SHP77 treated with DMSO at 0.1 percent for 48 hours (cell line): Measurements from ENCODE around the gene MED29.

Experiments
- DNase-seq: peaks from one replicate; lab custom pipeline; 2025; lab: John Stamatoyannopoulos, UW

Gene MED29

GRCh38 chr19:39398297-39398864 is 7.2 kb downstream of the MED29 start:
- DNase-seq: no peak

- no peak for DNase-seq
Measured at GRCh38 chr19:39399668-39400050, 8.5 kb downstream of the MED29 start.

DNA sequence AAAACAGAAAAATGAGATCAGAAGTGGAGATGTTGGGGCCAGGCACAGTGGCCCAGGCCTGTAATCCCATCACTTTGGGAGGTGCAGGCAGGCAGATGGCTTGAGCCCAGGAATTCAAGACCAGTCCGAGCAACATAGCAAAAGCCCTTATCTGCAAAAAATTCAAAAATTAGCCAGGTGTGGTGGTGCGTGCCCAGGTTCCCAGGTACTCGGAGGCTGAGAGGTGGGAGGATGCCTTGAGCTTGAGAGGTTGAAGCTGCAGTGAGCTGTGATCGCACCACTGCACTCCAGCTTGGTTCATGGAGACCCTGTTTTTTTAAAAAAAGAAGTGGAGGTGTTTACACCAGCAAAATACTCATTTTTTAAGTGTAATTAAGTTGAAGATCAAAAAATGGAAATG is 8.9 kb downstream of the MED29 start:
- DNase-seq: no peak

DNA sequence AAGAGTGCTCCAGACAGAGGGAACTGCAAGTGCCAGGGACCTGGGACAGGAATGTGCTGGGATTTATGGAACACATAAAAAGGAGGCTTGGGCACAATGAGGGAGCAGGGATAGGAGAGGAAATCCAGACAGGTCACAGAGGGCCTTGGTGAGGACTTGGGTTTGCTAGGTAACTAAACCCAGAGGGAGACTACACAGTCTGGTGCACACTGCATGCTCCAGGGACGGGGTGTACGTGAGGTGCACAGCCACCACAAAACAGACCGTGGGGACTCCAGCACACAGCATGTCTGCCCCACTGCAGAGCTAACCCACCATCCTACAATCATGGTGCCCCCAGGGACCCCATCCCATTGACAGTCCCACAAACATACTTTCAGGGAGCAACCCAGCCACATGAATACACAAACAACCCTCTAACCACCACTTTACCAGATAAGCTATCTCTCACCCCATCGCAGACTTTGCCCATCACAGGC is 9.9 kb downstream of the MED29 start:
- DNase-seq: no peak

DNA sequence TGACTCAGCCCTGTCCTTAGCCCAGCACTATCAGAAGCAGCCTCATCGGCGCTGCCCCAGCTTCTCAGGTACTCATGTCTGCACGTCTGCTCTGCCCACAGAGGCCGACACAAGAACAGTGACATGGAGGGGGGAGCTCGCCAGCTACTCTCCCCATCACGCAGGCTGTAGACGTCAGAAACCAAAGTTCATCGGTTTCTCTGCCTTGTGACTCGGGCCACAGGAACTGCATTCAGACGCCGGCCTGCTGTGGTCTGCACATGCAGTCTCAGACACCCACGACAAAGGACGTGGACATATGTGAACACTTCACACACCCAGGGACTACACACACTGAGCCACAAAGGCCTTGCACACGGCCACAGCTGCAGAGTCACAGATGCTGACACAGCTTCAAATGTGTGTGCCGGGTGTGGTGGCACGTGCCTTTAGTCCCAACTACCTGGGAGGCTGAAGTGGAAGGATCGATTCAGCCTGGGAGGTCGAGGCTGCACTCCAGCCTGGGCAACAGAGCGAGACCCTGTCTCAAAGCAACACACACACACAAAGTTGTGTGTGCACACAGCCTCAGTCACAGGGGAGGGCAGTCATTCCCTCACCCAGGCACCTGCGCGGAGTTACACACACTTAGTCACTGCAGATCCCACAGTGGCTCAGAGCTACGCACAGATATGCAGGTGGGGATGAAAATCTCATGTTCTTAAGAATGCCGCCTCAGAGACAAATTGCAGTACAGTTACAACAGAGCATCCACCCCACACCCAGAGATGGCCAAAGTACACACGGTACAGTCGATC is 10.6 kb downstream of the MED29 start:
- no peak for DNase-seq

GRCh38 chr19:39402346-39403300 is 11.4 kb downstream of the MED29 start:
- peak; percentile 73 for DNase-seq

GRCh38 chr19:39403331-39404312 is 12.4 kb downstream of the MED29 start:
- DNase-seq: peak; percentile 60

DNA sequence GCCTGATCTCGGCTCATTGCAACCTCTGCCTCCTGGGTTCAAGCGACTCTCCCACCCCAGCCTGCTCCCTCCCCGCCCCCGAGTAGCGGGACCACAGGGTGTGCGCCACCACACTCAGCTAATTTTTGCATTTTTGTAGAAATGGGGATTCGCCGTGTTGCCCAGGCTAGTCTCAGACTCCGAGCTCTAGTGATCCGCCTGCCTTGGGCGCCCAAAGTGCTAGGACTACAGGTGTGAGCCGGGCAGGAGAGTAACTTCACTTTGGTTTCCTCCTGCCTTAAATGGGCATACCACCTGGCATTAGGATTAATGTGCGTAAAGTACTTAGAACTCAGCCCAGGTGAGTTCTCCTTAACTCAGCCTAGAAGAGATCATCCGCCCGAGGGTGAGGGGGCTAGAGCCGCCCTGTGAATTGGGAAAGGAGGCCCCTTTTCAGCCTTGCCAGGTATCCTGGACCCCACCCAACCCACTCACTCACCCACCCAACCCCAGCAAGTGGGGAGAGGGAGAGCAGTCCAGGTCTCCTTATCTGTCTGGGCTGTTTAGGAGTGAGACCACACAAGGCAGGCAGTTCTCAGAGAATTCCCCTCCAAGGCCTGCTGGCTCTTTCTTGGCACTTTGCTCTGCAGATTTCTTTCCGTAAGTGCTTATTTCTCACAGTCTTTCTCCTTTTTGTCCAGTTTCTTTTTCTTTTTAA is 14.2 kb downstream of the MED29 start:
- DNase-seq: no peak

DNA sequence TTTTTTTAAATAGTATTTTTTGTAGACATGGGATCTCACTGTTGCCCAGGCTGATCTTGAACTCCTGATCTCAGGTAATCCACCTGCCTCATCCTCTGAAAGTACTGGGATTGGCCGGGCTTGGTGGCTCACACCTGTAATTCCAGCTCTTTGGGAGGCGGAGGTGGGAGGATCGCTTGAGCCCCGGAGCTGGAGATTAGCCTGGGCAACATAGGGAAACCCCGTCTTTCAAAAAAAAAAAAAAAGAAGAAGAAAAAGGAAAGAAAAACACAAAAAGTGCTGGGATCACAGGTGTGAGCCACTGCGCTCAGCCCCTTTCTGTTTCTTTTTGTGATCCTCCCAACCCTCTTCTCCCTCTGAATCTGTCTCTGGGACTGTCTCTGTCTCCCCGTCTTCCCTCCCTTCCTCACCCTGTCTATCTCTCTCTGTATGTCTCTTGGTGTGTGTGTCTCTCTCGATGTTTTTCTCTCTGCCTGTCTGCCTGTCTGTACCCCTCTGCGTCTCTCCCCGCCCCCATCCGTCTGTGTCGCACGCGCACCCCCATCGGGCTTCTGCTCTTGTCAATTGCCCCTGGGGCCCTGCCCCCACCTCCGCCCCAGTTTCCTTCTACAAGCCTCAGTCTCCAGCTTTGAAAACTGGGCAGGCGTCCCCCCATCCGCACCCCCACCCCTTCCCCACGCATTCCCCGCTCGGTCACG is 14.9 kb downstream of the MED29 start:
- peak; percentile 67 for DNase-seq

- DNase-seq: peak; percentile 67
Measured at GRCh38 chr19:39406656-39407409, 15.7 kb downstream of the MED29 start, which contains the start of gene ZFP36. Gene ZFP36, plus strand, starts transcription at chr19:39406847. Its CDS starts 58 bp downstream, at chr19:39406905.

GRCh38 chr19:39407410-39407659 is 16.2 kb downstream of the MED29 start:
- no peak for DNase-seq

DNA sequence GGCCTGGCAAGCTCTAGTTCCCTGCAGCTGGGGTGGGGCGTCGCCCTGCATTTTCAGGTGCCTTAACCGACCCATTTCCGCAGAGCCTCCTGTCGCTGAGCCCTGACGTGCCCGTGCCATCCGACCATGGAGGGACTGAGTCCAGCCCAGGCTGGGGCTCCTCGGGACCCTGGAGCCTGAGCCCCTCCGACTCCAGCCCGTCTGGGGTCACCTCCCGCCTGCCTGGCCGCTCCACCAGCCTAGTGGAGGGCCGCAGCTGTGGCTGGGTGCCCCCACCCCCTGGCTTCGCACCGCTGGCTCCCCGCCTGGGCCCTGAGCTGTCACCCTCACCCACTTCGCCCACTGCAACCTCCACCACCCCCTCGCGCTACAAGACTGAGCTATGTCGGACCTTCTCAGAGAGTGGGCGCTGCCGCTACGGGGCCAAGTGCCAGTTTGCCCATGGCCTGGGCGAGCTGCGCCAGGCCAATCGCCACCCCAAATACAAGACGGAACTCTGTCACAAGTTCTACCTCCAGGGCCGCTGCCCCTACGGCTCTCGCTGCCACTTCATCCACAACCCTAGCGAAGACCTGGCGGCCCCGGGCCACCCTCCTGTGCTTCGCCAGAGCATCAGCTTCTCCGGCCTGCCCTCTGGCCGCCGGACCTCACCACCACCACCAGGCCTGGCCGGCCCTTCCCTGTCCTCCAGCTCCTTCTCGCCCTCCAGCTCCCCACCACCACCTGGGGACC is 16.6 kb downstream of the MED29 start:
- DNase-seq: no peak

DNA sequence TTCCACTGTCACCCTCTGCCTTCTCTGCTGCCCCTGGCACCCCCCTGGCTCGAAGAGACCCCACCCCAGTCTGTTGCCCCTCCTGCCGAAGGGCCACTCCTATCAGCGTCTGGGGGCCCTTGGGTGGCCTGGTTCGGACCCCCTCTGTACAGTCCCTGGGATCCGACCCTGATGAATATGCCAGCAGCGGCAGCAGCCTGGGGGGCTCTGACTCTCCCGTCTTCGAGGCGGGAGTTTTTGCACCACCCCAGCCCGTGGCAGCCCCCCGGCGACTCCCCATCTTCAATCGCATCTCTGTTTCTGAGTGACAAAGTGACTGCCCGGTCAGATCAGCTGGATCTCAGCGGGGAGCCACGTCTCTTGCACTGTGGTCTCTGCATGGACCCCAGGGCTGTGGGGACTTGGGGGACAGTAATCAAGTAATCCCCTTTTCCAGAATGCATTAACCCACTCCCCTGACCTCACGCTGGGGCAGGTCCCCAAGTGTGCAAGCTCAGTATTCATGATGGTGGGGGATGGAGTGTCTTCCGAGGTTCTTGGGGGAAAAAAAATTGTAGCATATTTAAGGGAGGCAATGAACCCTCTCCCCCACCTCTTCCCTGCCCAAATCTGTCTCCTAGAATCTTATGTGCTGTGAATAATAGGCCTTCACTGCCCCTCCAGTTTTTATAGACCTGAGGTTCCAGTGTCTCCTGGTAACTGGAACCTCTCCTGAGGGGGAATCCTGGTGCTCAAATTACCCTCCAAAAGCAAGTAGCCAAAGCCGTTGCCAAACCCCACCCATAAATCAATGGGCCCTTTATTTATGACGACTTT is 17.4 kb downstream of the MED29 start:
- DNase-seq: no peak

DNA sequence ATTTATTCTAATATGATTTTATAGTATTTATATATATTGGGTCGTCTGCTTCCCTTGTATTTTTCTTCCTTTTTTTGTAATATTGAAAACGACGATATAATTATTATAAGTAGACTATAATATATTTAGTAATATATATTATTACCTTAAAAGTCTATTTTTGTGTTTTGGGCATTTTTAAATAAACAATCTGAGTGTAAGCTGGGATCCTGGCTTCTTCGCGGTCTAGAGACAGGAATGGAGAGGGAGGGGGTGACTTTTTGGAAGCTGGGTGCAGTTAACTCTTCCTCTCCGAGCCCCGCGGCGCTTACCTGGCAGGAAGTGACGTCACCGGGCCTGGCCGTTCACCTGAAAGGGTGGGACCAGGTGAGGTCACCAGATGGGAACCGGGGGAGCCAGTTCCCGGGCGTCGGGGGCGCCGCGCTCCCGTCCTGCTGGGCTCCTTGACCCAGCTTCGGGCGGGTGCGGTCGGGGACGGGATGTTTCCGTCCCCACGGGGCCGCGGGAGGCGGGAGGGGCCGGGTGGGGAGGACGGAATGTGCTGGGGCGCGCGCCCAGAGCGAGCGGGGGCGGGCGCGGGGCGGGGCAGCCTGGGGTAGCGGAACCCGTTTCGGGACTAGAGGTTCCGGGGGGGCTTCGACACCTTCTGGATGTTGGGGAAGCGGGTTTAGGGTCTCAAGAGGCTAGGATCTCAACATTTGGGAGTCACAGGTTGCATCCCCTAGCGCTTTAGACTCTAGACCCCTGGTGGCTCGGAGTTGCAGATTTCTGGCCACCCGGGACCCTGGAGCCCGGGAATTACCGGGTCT is 18.2 kb downstream of the MED29 start:
- peak; percentile 59 for DNase-seq

GRCh38 chr19:39410017-39410830 is 19.0 kb downstream of the MED29 start:
- DNase-seq: no peak

- no peak for DNase-seq
Measured at GRCh38 chr19:39410831-39411080, 19.6 kb downstream of the MED29 start.
